Peyer's patch (tissue), 4 donors: ENCODE results near the gene TXNDC17. TPM values are rescaled to one million over a fixed set of nuclear protein-coding genes. Genes with fewer than 3 reads are reported as not detected.

Experiments used
- DNase-seq, 3 donors: peaks; one replicate each; pipeline ENCODE4 v3.0.0-alpha.2; 2017 to 2019
- H3K27ac ChIP-seq, 4 donors: fragments of 200-600 bp; sonication (generic); one replicate each; pipeline ENCODE4 v1.5.1; 2016 to 2019
- H3K27me3 ChIP-seq, 2 donors: fragments of 200-600 bp; sonication (generic); one replicate each; pipeline ENCODE4 v1.5.1; 2019
- H3K36me3 ChIP-seq, 3 donors: fragments of 200-600 bp; sonication (generic); one replicate each; pipeline ENCODE4 v1.5.1; 2016 to 2019
- H3K4me1 ChIP-seq, 4 donors: fragments of 200-600 bp; sonication (generic); one replicate each; pipeline ENCODE4 v1.5.1; 2016 to 2019
- H3K4me3 ChIP-seq, 4 donors: fragments of 200-600 bp; sonication (generic); 1 replicate in 3 of 4; 2 replicates in 1 of 4; pipeline ENCODE4 v1.5.1; 2016 to 2019; ENCODE audit warnings: mild to moderate bottlenecking in 1 of 4
- H3K9me3 ChIP-seq, 4 donors: fragments of 200-600 bp; sonication (generic); one replicate each; pipeline ENCODE4 v1.5.1; 2016 to 2019; ENCODE audit warnings: mild to moderate bottlenecking in 1 of 4
- CTCF ChIP-seq, 6 experiments: fragments of 450-650 bp in 4 of 6; fragments of 200-600 bp in 2 of 6; sonication (generic) in 1 of 6; IDR thresholded peaks; one replicate each; pipeline ENCODE4 v1.5.1; 2017 to 2019; ENCODE audit warnings: antibody characterized with exemption in 6 of 6, mild to moderate bottlenecking in 3 of 6, moderate library complexity in 1 of 6
- POLR2A ChIP-seq, 2 donors: fragments of 450-650 bp; IDR thresholded peaks; one replicate each; pipeline ENCODE4 v1.5.1; 2017; ENCODE audit warnings: antibody characterized with exemption in 2 of 2, mild to moderate bottlenecking in 2 of 2, moderate library complexity in 2 of 2
- total RNA-seq, 4 donors: library from RNA; depleted of rRNA; stranded (reverse); fragments of >200 nt; gene quantifications; one replicate each; pipeline ENCODE4 v1.1.0, GENCODE V29; 2016

TXNDC17 gene
- total RNA-seq, 4 donors from 2014 or later: 73.9 to 192 (median 149) TPM

- Histone ChIP-seq H3K27me3 (no peaks in the 10 kb centered on the region), H3K27ac (no peak overlapping the region), H3K36me3 (no peaks in the 10 kb centered on the region), H3K4me1 (no peaks in the 10 kb centered on the region), H3K9me3 (no peaks in the 10 kb centered on the region), H3K4me3 (no peak overlapping the region)
- no peak for DNase-seq
- TF ChIP-seq CTCF (IDR thresholded peaks at IDR 0.05): no peak
- TF ChIP-seq POLR2A (IDR thresholded peaks at IDR 0.05): no peak
Measured at GRCh38 chr17:6670571-6670970, 29.7 kb downstream of the TXNDC17 start.

GRCh38 chr17:6670999-6671398, 30.1 kb downstream of the TXNDC17 start:
- no peaks in the 10 kb centered on the region for H3K9me3 ChIP-seq
- TF ChIP-seq CTCF (IDR thresholded peaks at IDR 0.05) (no peak), POLR2A (IDR thresholded peaks at IDR 0.05) (no peak)
- no peaks in the 10 kb centered on the region for H3K4me1 ChIP-seq
- DNase-seq: no peak
- no peak overlapping the region for H3K4me3 ChIP-seq
- no peak overlapping the region for H3K27ac ChIP-seq
- H3K36me3 ChIP-seq: no peaks in the 10 kb centered on the region
- H3K27me3 ChIP-seq: no peaks in the 10 kb centered on the region

- Histone ChIP-seq H3K27ac (no peak overlapping the region), H3K4me1 (no peaks in the 10 kb centered on the region), H3K36me3 (no peaks in the 10 kb centered on the region), H3K4me3 (no peak overlapping the region), H3K9me3 (no peaks in the 10 kb centered on the region), H3K27me3 (no peaks in the 10 kb centered on the region)
- TF ChIP-seq CTCF (IDR thresholded peaks at IDR 0.05): no peak
- no peak for TF ChIP-seq POLR2A (IDR thresholded peaks at IDR 0.05)
- DNase-seq: no peak
Measured at GRCh38 chr17:6671431-6671830, 30.6 kb downstream of the TXNDC17 start.

GRCh38 chr17:6674586-6674985, 33.7 kb downstream of the TXNDC17 start:
- DNase-seq: no peak
- TF ChIP-seq CTCF (IDR thresholded peaks at IDR 0.05) (no peak), POLR2A (IDR thresholded peaks at IDR 0.05) (no peak)
- H3K9me3 ChIP-seq: no peaks in the 10 kb centered on the region
- H3K27me3 ChIP-seq: no peaks in the 10 kb centered on the region
- H3K4me3 ChIP-seq: no peak overlapping the region
- H3K27ac ChIP-seq: no peak overlapping the region
- H3K36me3 ChIP-seq: no peaks in the 10 kb centered on the region
- no peaks in the 10 kb centered on the region for H3K4me1 ChIP-seq

GRCh38 chr17:6675201-6675825, 34.5 kb downstream of the TXNDC17 start:
- no peak for DNase-seq
- no peaks in the 10 kb centered on the region for H3K4me1 ChIP-seq
- no peaks in the 10 kb centered on the region for H3K9me3 ChIP-seq

More at GRCh38 chr17:6675201-6675825, 34.5 kb downstream of the TXNDC17 start:
- Histone ChIP-seq H3K36me3 (no peaks in the 10 kb centered on the region), H3K27me3 (no peaks in the 10 kb centered on the region), H3K4me3 (no peak overlapping the region), H3K27ac (no peak overlapping the region)
- TF ChIP-seq CTCF (IDR thresholded peaks at IDR 0.05) (no peak), POLR2A (IDR thresholded peaks at IDR 0.05) (no peak)
